HEK293T (cell line): ENCODE results near the gene PTP4A1.

Experiments
- ELF4 ChIP-seq: fragments of 450-650 bp; IDR thresholded peaks from 2 replicates; pipeline ENCODE4 v1.6.1; 2017; ENCODE audit warnings: antibody characterized with exemption
- FOXM1 ChIP-seq: fragments of 450-650 bp; IDR thresholded peaks from 2 replicates; pipeline ENCODE4 v1.6.1; 2017; ENCODE audit warnings: mild to moderate bottlenecking, borderline replicate concordance
- SP1 ChIP-seq: fragments of 450-650 bp; IDR thresholded peaks from 2 replicates; pipeline ENCODE4 v1.6.1; 2017
- SUZ12 ChIP-seq: fragments of 450-650 bp; IDR thresholded peaks from 2 replicates; pipeline ENCODE4 v1.6.1; 2016; ENCODE audit warnings: mild to moderate bottlenecking
- ZNF384 ChIP-seq: fragments of 450-650 bp; IDR thresholded peaks from 2 replicates; pipeline ENCODE4 v1.6.1; 2016

- no peak for TF ChIP-seq ZNF384
- no peak for TF ChIP-seq ELF4
- TF ChIP-seq SUZ12: no peak
- no peak for TF ChIP-seq SP1
- no peak for TF ChIP-seq FOXM1
Measured at GRCh38 chr6:63543001-63543400, 29.3 kb upstream of the PTP4A1 start.
